Measurements from ENCODE around the gene DPYD.

The DPYD gene

DNA sequence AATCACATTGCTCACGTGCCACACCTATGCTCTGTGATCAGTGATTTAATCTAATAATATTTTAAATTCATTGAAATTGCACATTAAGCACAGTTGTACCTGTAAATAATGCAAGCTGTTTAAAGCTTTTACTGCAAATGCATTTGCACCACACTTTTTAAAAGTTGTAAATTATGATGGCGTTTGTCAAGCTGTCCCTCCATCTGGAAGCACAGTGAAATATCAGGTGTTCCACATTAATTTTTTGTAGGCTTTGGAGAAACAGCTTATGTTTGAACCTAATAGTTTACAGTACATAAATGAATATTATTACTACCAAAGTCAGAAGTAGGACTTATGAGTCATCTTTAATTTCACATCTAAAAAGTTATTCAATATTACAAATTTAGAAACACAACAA lies 3.0 kb upstream of the DPYD start:
- Histone ChIP-seq H3K4me1 (ENCODE audit: control insufficient read depth, insufficient read depth, low read length) (no peaks in the 10 kb centered on the region), H3K36me3 (ENCODE audit: control insufficient read depth, insufficient read depth, low read length) (no peaks in the 10 kb centered on the region), H3K27me3 (ENCODE audit: control insufficient read depth, insufficient read depth, low read length) (no peaks in the 10 kb centered on the region), H3K27ac (ENCODE audit: low read depth, low read length) (no peak overlapping the region), H3K9ac (ENCODE audit: low read length) (no peak overlapping the region), H3K4me3 (ENCODE audit: low read length) (no peak overlapping the region)

GRCh38 chr1:97920276-97920831 lies 480 bp downstream of the DPYD start:
- Histone ChIP-seq H3K27ac (ENCODE audit: low read depth, low read length) (peak overlapping the region; percentile 93), H3K36me3 (ENCODE audit: control insufficient read depth, insufficient read depth, low read length) (no peaks in the 10 kb centered on the region), H3K4me3 (ENCODE audit: low read length) (peak overlapping the region; percentile 94), H3K9ac (ENCODE audit: low read length) (peak overlapping the region; percentile 85), H3K27me3 (ENCODE audit: control insufficient read depth, insufficient read depth, low read length) (no peaks in the 10 kb centered on the region), H3K4me1 (ENCODE audit: control insufficient read depth, insufficient read depth, low read length) (peaks cover 2% of the 10 kb centered on the region)

DNA sequence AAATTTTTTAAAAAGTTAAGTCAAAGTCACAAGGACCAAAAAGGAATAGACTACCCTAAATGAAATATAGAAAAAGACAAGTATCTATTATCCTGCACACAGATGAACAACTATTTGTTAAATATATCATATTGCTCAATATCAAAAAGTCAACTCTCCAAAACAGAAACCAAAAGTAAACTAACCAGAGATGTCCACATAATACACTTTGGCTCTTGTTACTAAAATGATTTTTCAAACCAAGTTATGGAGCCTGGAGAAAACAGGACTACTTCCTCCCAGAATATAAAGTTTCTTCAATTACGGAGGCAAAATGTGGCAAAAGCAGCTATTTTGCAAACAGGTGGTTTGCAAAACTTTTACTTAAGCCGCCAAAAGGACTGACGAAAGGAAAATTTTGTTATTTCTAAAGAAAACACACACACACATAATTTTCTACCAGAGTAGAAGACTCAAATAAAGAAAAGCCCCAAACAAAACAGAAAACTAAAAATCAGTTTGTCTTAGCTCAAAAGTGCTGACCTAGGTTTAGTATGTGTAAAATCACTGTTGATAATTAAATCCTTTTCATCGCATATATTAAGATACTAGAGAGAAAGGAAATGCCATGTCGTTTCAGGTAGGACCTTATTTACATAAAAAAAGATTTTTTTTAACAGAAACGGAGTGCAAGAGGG lies 1.1 kb downstream of the DPYD start:
- Histone ChIP-seq H3K4me1 (ENCODE audit: control insufficient read depth, insufficient read depth, low read length) (peaks cover 2% of the 10 kb centered on the region), H3K27ac (ENCODE audit: low read depth, low read length) (no peak overlapping the region), H3K9ac (ENCODE audit: low read length) (peak overlapping the region; percentile 85), H3K27me3 (ENCODE audit: control insufficient read depth, insufficient read depth, low read length) (no peaks in the 10 kb centered on the region), H3K4me3 (ENCODE audit: low read length) (peak overlapping the region; percentile 94), H3K36me3 (ENCODE audit: control insufficient read depth, insufficient read depth, low read length) (no peaks in the 10 kb centered on the region)

DNA sequence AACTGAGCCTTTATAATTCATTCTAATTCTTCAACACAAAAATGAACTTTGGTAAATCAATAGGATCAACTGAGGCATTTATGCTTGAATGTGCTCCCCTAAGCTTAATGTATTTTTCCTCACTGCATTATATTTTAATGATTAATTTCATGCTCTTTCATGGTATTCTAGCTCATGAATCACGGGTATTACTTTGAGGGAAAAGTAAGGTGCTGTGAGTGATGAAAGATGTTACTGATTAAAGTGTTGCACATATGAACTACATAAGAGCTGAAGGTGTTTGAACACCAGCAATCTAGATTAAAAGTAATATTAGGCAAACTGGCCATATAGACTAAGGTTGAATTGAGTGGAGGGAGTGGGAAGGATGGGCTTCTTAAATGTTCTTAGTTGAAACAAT lies 1.9 kb downstream of the DPYD start:
- Histone ChIP-seq H3K4me1 (ENCODE audit: control insufficient read depth, insufficient read depth, low read length) (peaks cover 2% of the 10 kb centered on the region), H3K27me3 (ENCODE audit: control insufficient read depth, insufficient read depth, low read length) (no peaks in the 10 kb centered on the region), H3K36me3 (ENCODE audit: control insufficient read depth, insufficient read depth, low read length) (no peaks in the 10 kb centered on the region), H3K4me3 (ENCODE audit: low read length) (no peak overlapping the region), H3K27ac (ENCODE audit: low read depth, low read length) (no peak overlapping the region), H3K9ac (ENCODE audit: low read length) (no peak overlapping the region)

- H3K4me3 ChIP-seq (ENCODE audit: low read length), result no peak overlapping the region
- no peak overlapping the region for H3K9ac ChIP-seq (ENCODE audit: low read length)
- no peak overlapping the region for H3K27ac ChIP-seq (ENCODE audit: low read depth, low read length)
- H3K4me1 ChIP-seq (ENCODE audit: control insufficient read depth, insufficient read depth, low read length), result peaks cover 2% of the 10 kb centered on the region
- no peaks in the 10 kb centered on the region for H3K36me3 ChIP-seq (ENCODE audit: control insufficient read depth, insufficient read depth, low read length)
- no peaks in the 10 kb centered on the region for H3K27me3 ChIP-seq (ENCODE audit: control insufficient read depth, insufficient read depth, low read length)
These were observed 7.2 kb downstream of the DPYD start for GRCh38 chr1:97913506-97914139.

- H3K4me1 ChIP-seq (ENCODE audit: control insufficient read depth, insufficient read depth, low read length), result peaks cover 2% of the 10 kb centered on the region
- H3K9ac ChIP-seq (ENCODE audit: low read length), result no peak overlapping the region
- H3K4me3 ChIP-seq (ENCODE audit: low read length), result no peak overlapping the region
- no peak overlapping the region for H3K27ac ChIP-seq (ENCODE audit: low read depth, low read length)
- H3K27me3 ChIP-seq (ENCODE audit: control insufficient read depth, insufficient read depth, low read length), result no peaks in the 10 kb centered on the region
- H3K36me3 ChIP-seq (ENCODE audit: control insufficient read depth, insufficient read depth, low read length), result no peaks in the 10 kb centered on the region
These were observed 9.3 kb downstream of the DPYD start for GRCh38 chr1:97911266-97912215.

DNA sequence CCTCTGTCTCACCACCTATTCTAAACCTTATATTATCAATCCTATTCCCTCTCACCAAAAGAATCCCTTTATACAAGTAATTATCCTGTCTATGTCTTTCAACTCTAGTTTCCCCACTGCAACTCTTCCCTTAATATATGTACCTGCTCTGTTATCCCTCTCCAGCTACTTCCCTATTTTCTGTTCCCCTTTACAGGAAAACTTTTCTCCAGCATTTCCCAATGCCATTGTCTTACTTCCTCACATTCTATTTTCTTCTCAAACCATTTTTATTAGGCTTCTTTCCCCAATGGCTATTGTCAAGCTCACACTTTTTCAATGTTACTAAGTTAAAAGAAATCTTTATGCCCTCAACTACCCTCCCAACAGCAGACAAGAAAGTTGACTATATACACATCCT lies 11.6 kb downstream of the DPYD start:
- Histone ChIP-seq H3K9ac (ENCODE audit: low read length) (no peak overlapping the region), H3K36me3 (ENCODE audit: control insufficient read depth, insufficient read depth, low read length) (no peaks in the 10 kb centered on the region), H3K4me1 (ENCODE audit: control insufficient read depth, insufficient read depth, low read length) (peaks cover 5% of the 10 kb centered on the region), H3K27me3 (ENCODE audit: control insufficient read depth, insufficient read depth, low read length) (no peaks in the 10 kb centered on the region), H3K4me3 (ENCODE audit: low read length) (no peak overlapping the region), H3K27ac (ENCODE audit: low read depth, low read length) (no peak overlapping the region)

DNA sequence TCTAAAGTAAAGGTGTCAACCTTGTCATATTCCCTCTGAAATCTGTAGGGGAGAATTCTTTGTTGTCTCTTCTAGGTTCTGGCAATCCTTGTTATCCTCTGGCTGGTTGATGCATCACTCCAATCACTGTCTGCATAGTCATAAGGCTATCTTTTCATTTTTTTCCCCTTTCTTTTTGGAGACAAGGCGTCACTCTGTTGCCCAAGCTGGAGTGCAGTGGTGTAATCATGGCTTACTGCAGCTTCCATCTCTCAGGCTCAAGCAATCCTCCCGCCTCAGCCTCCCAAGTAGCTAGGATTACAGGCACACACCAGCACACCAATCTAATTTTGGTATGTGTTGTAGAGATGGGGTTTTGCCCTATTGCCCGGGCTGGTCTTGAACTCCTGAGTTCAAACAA lies 12.9 kb downstream of the DPYD start:
- Histone ChIP-seq H3K27me3 (ENCODE audit: control insufficient read depth, insufficient read depth, low read length) (no peaks in the 10 kb centered on the region), H3K9ac (ENCODE audit: low read length) (no peak overlapping the region), H3K4me1 (ENCODE audit: control insufficient read depth, insufficient read depth, low read length) (peaks cover 6% of the 10 kb centered on the region), H3K36me3 (ENCODE audit: control insufficient read depth, insufficient read depth, low read length) (no peaks in the 10 kb centered on the region), H3K27ac (ENCODE audit: low read depth, low read length) (no peak overlapping the region), H3K4me3 (ENCODE audit: low read length) (no peak overlapping the region)

DNA sequence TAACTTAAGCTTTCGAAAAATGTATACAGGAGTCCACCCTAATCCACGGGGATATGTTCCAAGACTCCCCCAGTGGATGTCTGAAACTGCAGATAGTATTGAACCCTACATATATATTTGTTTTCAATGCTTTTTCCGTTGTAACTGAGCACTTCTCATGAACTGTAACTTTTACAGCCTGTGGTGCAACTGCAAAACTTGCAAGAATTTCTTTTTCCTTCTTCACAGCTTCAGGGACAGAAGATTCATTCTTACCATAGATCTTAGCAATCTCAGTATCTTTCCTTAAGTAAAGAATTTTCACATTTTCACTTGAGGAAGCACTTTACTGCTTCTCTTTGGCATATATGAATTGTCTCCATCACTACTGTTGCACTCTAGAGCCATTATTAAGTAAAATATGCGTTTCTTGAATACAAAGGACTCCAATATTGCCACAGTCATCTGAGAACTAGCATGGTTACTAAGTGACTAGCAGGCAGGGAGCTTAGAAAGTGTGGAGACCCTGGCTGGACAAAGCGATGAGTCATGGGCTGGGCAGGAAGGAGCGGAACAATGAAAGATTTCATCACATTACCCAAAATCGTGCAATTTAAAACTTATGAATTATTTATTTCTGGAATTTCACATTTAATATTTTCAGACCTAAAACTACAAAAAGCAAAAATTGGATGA lies 14.1 kb downstream of the DPYD start:
- Histone ChIP-seq H3K36me3 (ENCODE audit: control insufficient read depth, insufficient read depth, low read length) (no peaks in the 10 kb centered on the region), H3K4me3 (ENCODE audit: low read length) (no peak overlapping the region), H3K4me1 (ENCODE audit: control insufficient read depth, insufficient read depth, low read length) (peaks cover 6% of the 10 kb centered on the region), H3K9ac (ENCODE audit: low read length) (no peak overlapping the region), H3K27me3 (ENCODE audit: control insufficient read depth, insufficient read depth, low read length) (no peaks in the 10 kb centered on the region), H3K27ac (ENCODE audit: low read depth, low read length) (no peak overlapping the region)

DNA sequence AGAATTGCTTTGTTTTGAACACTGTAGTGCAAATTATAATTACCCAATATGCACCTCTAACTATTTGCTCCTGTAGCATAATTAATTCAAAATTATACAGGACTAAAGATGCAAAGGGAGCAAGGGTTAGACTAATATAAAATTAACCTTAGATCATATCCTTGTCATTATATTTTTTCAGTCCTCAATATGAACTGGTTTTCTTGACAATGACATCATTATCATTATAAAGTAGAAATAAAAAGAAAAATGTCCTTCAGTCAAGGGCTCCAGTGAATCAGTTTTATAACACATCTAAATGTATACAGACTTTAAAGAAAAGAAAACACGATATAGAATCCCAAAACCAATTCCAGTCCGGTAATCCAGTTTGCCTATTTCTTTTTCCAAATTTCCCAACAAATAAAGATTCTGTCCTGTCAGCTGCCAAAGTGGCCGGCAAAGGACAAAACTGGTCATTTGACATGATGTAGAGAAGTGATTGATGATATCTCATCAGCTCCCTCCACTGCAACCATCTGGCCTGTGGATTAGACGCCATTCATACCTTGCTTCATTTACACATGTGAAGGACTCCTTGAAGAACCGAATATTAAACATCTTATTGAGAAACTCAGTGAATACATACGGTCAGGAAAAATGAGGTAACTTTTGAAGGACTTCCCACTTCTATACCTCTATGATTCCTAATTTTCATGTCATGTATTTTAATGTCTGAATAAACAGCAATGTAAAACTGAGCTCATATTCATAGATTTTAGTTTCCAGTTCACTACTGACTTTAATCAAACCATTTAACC lies 15.5 kb downstream of the DPYD start:
- Histone ChIP-seq H3K9ac (ENCODE audit: low read length) (no peak overlapping the region), H3K27ac (ENCODE audit: low read depth, low read length) (no peak overlapping the region), H3K36me3 (ENCODE audit: control insufficient read depth, insufficient read depth, low read length) (no peaks in the 10 kb centered on the region), H3K4me3 (ENCODE audit: low read length) (no peak overlapping the region), H3K27me3 (ENCODE audit: control insufficient read depth, insufficient read depth, low read length) (no peaks in the 10 kb centered on the region), H3K4me1 (ENCODE audit: control insufficient read depth, insufficient read depth, low read length) (peaks cover 6% of the 10 kb centered on the region)

DNA sequence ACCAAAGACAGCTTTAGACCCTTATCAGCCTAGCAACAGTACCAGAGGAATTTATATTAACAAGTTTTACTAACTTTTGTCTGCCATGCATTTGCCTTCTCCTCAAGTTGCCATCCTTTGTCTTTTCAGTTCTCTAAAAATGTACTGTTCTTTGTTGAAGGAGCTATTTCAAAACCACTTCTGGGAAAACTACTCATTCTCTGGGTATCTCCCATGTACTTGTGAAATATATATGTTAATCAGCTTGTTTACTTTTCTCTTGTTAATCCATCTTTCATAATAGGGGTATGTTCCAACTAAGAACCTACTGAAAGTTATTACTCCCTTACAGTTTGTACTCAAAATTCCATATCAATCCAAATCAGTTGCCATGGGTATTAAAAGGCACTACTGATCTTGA lies 16.3 kb downstream of the DPYD start:
- no peak overlapping the region for H3K9ac ChIP-seq (ENCODE audit: low read length)
- H3K4me1 ChIP-seq (ENCODE audit: control insufficient read depth, insufficient read depth, low read length), result peaks cover 6% of the 10 kb centered on the region
- no peaks in the 10 kb centered on the region for H3K36me3 ChIP-seq (ENCODE audit: control insufficient read depth, insufficient read depth, low read length)
- no peak overlapping the region for H3K27ac ChIP-seq (ENCODE audit: low read depth, low read length)
- H3K4me3 ChIP-seq (ENCODE audit: low read length), result no peak overlapping the region
- no peaks in the 10 kb centered on the region for H3K27me3 ChIP-seq (ENCODE audit: control insufficient read depth, insufficient read depth, low read length)
